HG02938 (cell line): ENCODE measurements around the gene LRMDA.

Source experiments
- ATAC-seq: cut with Tn5 transposase; IDR thresholded peaks from one replicate; pipeline ENCODE4 v1.9.1; 2021; ENCODE audit warnings: mild to moderate bottlenecking, moderate library complexity; ENCODE audit not compliant: unreplicated experiment

Gene LRMDA

GRCh38 chr10:76205361-76205760 is 773.9 kb downstream of the LRMDA start:
- no peak for ATAC-seq

- no peak for ATAC-seq
Observed at GRCh38 chr10:76206797-76207352, 775.5 kb downstream of the LRMDA start.

GRCh38 chr10:76209135-76209534 is 777.7 kb downstream of the LRMDA start:
- ATAC-seq, result no peak

- ATAC-seq, result no peak
Observed at GRCh38 chr10:76210211-76210610, 778.8 kb downstream of the LRMDA start.

GRCh38 chr10:76211691-76212090 is 780.3 kb downstream of the LRMDA start:
- ATAC-seq, result no peak

GRCh38 chr10:76213876-76214275 is 782.5 kb downstream of the LRMDA start:
- no peak for ATAC-seq

- ATAC-seq, result no peak
Observed at GRCh38 chr10:76218035-76218434, 786.6 kb downstream of the LRMDA start.

GRCh38 chr10:76229341-76229740 is 797.9 kb downstream of the LRMDA start:
- no peak for ATAC-seq

- ATAC-seq, result no peak
Observed at GRCh38 chr10:76230921-76231285, 799.5 kb downstream of the LRMDA start.

- ATAC-seq, result no peak
Observed at GRCh38 chr10:76231286-76231934, 800.0 kb downstream of the LRMDA start.

GRCh38 chr10:76234499-76235226 is 803.2 kb downstream of the LRMDA start:
- ATAC-seq, result no peak

GRCh38 chr10:76236356-76236755 is 804.9 kb downstream of the LRMDA start:
- ATAC-seq, result no peak

GRCh38 chr10:76242956-76243355 is 811.5 kb downstream of the LRMDA start:
- no peak for ATAC-seq

GRCh38 chr10:76244061-76244686 is 812.8 kb downstream of the LRMDA start:
- no peak for ATAC-seq

- ATAC-seq, result no peak
Observed at GRCh38 chr10:76245951-76246495, 814.6 kb downstream of the LRMDA start.

GRCh38 chr10:76248649-76249200 is 817.3 kb downstream of the LRMDA start:
- no peak for ATAC-seq

GRCh38 chr10:76251841-76252671 is 820.6 kb downstream of the LRMDA start:
- no peak for ATAC-seq

- ATAC-seq, result no peak
Observed at GRCh38 chr10:76252733-76253132, 821.3 kb downstream of the LRMDA start.

- no peak for ATAC-seq
Observed at GRCh38 chr10:76255241-76255640, 823.8 kb downstream of the LRMDA start.

GRCh38 chr10:76257816-76258215 is 826.4 kb downstream of the LRMDA start:
- no peak for ATAC-seq
